Omental fat pad (tissue), 4 donors: Measurements from ENCODE around the gene FAM184B. TPM values are rescaled to one million over a fixed set of nuclear protein-coding genes. Genes with fewer than 3 reads are reported as not detected.

Experiments used
- ATAC-seq: fragments of 150-250 bp; one replicate; pipeline ENCODE4 v1.9.1; 2016; ENCODE audit warnings: mild to moderate bottlenecking, moderate library complexity; ENCODE audit not compliant: low FRiP score
- DNase-seq: peaks from one replicate; pipeline ENCODE4 v3.0.0-alpha.2; 2019; ENCODE audit warnings: low spot score
- total RNA-seq, 4 donors: library from RNA; depleted of rRNA; stranded (reverse); fragments of >200 nt; gene quantifications; one replicate each; pipeline ENCODE4 v1.1.0, GENCODE V29; 2016
- TF ChIP-seq, protein P1 (sequence below), 3 donors: fragments of 450-650 bp; IDR thresholded peaks; one replicate each; pipeline ENCODE4 v1.5.1; 2016 to 2017; ENCODE audit warnings: antibody characterized with exemption in 3 of 3, mild to moderate bottlenecking in 3 of 3, moderate library complexity in 2 of 3

Gene FAM184B
- total RNA-seq, 4 donors from 2014 or later, result not detected

DNA sequence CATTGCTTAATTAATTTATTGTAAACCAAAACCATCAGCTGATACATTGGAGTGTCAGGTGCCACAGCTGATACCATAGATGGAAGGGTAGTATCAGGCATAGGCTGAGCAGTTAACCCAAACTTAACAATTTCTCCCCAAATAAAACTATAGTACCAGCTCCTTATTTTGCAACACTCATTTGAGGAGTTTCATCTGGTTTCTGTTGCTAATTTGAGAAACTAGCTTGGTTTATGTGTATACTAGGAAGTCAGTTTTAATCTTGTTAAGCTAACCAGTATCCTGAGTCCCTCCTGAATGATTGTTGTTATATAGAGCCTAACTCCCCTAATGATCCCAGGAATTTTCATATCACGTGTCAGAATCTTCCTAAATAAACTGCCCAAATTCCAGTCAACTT is 16.4 kb upstream of the FAM184B start:
- TF ChIP-seq, protein P1, sequence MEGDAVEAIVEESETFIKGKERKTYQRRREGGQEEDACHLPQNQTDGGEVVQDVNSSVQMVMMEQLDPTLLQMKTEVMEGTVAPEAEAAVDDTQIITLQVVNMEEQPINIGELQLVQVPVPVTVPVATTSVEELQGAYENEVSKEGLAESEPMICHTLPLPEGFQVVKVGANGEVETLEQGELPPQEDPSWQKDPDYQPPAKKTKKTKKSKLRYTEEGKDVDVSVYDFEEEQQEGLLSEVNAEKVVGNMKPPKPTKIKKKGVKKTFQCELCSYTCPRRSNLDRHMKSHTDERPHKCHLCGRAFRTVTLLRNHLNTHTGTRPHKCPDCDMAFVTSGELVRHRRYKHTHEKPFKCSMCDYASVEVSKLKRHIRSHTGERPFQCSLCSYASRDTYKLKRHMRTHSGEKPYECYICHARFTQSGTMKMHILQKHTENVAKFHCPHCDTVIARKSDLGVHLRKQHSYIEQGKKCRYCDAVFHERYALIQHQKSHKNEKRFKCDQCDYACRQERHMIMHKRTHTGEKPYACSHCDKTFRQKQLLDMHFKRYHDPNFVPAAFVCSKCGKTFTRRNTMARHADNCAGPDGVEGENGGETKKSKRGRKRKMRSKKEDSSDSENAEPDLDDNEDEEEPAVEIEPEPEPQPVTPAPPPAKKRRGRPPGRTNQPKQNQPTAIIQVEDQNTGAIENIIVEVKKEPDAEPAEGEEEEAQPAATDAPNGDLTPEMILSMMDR (IDR thresholded peaks at IDR 0.05), result no peak
- ATAC-seq (no peak), DNase-seq (no peak)

DNA sequence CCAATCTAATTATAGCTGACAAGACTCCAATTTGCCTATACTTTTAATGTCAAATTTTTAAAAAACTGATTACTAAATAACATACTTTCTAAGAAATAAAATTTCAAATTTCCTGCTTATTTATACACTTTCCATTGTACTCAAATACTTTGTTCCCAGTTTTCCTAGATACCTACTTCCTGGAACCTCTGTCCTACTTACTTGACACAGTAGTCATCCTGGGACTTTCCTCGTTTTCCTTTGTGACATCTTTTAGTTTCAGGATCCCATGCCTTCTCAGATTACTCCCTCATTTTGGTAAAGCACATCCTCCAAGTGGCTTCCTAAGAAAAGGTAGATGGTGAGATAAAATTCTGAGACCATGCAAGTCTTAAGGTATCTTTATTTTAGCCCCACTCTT is 13.3 kb upstream of the FAM184B start:
- TF ChIP-seq, protein P1 (IDR thresholded peaks at IDR 0.05), result no peak
- DNase-seq, result no peak
- no peak for ATAC-seq

DNA sequence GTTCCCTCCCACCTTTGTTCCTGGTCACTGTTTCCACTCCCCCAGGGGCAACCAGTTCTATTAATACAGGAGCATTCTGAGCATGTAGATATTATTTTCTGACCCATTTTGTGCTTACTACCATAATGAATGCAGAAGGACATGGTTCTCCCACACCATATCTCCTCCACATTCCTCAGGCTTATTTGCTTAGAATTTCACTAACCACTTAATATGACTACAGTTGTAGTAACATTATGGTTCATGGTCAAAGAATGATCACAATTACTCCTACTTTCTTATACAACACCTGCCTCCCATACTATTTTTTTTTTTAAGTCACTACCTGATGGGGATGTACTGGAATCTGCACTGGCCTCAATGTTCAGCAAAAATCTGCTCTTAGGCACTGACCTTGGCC is 7.5 kb upstream of the FAM184B start:
- ATAC-seq, result no peak
- DNase-seq, result no peak
- TF ChIP-seq, protein P1 (IDR thresholded peaks at IDR 0.05), result no peak

DNA sequence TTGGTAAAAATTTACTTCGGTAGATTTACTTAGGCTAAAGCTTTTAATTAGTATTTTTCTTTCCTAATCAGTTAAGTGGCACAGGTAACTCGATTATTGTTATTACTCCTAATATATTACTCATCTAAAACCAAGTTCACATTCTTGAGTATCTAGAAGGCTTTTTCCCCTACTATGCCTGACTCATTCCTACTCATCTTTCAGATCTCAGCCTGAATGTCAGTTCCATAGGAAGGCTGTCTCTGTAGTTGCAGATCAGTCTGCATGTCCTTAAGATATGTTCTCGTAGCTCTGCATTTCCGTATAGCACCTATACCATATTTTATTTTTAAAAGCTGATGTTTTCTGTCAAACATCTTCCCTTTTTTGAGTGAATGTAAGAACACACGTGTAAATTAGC is 5.9 kb upstream of the FAM184B start:
- ATAC-seq (no peak), DNase-seq (no peak)
- TF ChIP-seq, protein P1 (IDR thresholded peaks at IDR 0.05), result no peak

- ATAC-seq, result no peak
- TF ChIP-seq, protein P1 (IDR thresholded peaks at IDR 0.05), result no peak
- no peak for DNase-seq
Observed at GRCh38 chr4:17786567-17786966, 5.1 kb upstream of the FAM184B start.

DNA sequence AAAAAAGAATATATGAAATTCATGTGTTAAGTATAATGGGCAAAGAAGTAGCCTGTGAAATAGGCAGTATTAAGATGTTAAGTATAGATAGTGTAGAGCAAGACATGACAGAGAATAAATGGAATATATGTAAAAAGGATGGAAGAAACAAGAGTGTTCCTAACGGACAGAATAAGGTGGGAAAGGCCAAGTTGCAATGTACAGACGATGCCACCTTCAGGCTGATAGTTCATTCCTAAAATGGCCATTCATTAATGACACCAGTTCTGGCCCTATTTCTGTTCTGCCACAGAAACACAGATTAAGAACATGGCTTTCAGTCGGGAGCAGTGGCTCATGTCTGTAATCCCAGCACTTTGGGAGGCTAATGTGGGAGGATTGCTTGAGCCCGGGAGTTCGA is 4.4 kb upstream of the FAM184B start:
- ATAC-seq, result no peak
- TF ChIP-seq, protein P1 (IDR thresholded peaks at IDR 0.05), result no peak
- no peak for DNase-seq

GRCh38 chr4:17780501-17781299 is 721 bp downstream of the FAM184B start:
- ATAC-seq (no peak), DNase-seq (no peak)
- TF ChIP-seq, protein P1 (IDR thresholded peaks at IDR 0.05), result no peak
